Measurements from ENCODE around the gene RNF157. TPM values are rescaled to one million over a fixed set of nuclear protein-coding genes. Genes with fewer than 3 reads are reported as not detected.

Gene RNF157
- total and polyA plus RNA-seq, 2 experiments from 2014 or later: 5.0 to 8.6 TPM

DNA sequence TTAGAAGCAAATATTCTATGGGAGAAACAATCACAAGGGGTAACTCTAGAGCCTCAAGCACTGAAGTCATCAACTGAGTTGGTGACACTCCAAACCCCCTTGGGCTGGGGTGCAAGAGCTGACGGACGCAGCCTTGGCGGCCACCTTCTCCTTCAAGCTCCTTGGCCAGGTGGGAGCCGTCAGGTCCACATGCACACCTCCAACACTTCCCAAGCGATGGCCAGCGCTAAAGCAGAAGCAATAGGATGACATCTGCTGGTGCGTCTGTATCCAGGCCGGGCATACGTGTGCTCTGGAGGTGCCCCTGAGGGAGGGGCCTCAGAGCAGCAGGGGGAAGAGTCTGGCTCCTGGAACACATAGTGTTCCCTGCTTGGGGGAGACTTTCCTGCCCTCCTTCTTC is 87.1 kb downstream of the RNF157 start:
- no peaks in the 10 kb centered on the region for H3K36me3 ChIP-seq (replicated peaks; ENCODE audit: insufficient read depth, low read depth)
- H2AFZ ChIP-seq: no peak overlapping the region
- H3K27me3 ChIP-seq: no peaks in the 10 kb centered on the region
- H3K27ac ChIP-seq: no peak overlapping the region
- H3K4me1 ChIP-seq (ENCODE audit: insufficient read depth): no peaks in the 10 kb centered on the region
- H4K20me1 ChIP-seq (ENCODE audit: insufficient read depth, poor library complexity, severe bottlenecking): no peaks in the 10 kb centered on the region
- TF ChIP-seq EZH2phosphoT487 (IDR thresholded peaks at IDR 0.05; ENCODE audit: low read depth, severe bottlenecking, unreplicated experiment) (no peak), EZH2 (IDR thresholded peaks at IDR 0.05; ENCODE audit: borderline replicate concordance) (no peak)
- TF ChIP-seq, protein P1, sequence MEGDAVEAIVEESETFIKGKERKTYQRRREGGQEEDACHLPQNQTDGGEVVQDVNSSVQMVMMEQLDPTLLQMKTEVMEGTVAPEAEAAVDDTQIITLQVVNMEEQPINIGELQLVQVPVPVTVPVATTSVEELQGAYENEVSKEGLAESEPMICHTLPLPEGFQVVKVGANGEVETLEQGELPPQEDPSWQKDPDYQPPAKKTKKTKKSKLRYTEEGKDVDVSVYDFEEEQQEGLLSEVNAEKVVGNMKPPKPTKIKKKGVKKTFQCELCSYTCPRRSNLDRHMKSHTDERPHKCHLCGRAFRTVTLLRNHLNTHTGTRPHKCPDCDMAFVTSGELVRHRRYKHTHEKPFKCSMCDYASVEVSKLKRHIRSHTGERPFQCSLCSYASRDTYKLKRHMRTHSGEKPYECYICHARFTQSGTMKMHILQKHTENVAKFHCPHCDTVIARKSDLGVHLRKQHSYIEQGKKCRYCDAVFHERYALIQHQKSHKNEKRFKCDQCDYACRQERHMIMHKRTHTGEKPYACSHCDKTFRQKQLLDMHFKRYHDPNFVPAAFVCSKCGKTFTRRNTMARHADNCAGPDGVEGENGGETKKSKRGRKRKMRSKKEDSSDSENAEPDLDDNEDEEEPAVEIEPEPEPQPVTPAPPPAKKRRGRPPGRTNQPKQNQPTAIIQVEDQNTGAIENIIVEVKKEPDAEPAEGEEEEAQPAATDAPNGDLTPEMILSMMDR (IDR thresholded peaks at IDR 0.05; ENCODE audit: poor library complexity): no peak
- H3K9me2 ChIP-seq (replicated peaks; ENCODE audit: insufficient read depth): no peaks in the 10 kb centered on the region
- no peaks in the 10 kb centered on the region for H3K79me2 ChIP-seq
- H3K9me3 ChIP-seq (ENCODE audit: low read depth): no peaks in the 10 kb centered on the region
- WGBS (ENCODE audit: low lambda C conversion rate, missing lambda C conversion rate): 88% methylated on average over 9 of the region's 9 CpGs
- DNase-seq (ENCODE audit: low spot score): no peak
- no peak overlapping the region for H3K4me3 ChIP-seq
- no peak overlapping the region for H3K4me2 ChIP-seq

GRCh38 chr17:76152591-76152990 is 87.7 kb downstream of the RNF157 start:
- Histone ChIP-seq H3K36me3 (replicated peaks; ENCODE audit: insufficient read depth, low read depth) (no peaks in the 10 kb centered on the region), H3K4me3 (no peak overlapping the region), H4K20me1 (ENCODE audit: insufficient read depth, poor library complexity, severe bottlenecking) (no peaks in the 10 kb centered on the region), H3K79me2 (no peaks in the 10 kb centered on the region), H3K27me3 (no peaks in the 10 kb centered on the region), H3K9me3 (ENCODE audit: low read depth) (no peaks in the 10 kb centered on the region), H2AFZ (no peak overlapping the region), H3K4me2 (no peak overlapping the region), H3K9me2 (replicated peaks; ENCODE audit: insufficient read depth) (no peaks in the 10 kb centered on the region), H3K4me1 (ENCODE audit: insufficient read depth) (no peaks in the 10 kb centered on the region), H3K27ac (no peak overlapping the region)
- WGBS (ENCODE audit: low lambda C conversion rate, missing lambda C conversion rate): 86% methylated on average over 7 of the region's 7 CpGs
- no peak for DNase-seq (ENCODE audit: low spot score)
- TF ChIP-seq, protein P1 (IDR thresholded peaks at IDR 0.05; ENCODE audit: poor library complexity): no peak
- TF ChIP-seq EZH2 (IDR thresholded peaks at IDR 0.05; ENCODE audit: borderline replicate concordance) (no peak), EZH2phosphoT487 (IDR thresholded peaks at IDR 0.05; ENCODE audit: low read depth, severe bottlenecking, unreplicated experiment) (no peak)

DNA sequence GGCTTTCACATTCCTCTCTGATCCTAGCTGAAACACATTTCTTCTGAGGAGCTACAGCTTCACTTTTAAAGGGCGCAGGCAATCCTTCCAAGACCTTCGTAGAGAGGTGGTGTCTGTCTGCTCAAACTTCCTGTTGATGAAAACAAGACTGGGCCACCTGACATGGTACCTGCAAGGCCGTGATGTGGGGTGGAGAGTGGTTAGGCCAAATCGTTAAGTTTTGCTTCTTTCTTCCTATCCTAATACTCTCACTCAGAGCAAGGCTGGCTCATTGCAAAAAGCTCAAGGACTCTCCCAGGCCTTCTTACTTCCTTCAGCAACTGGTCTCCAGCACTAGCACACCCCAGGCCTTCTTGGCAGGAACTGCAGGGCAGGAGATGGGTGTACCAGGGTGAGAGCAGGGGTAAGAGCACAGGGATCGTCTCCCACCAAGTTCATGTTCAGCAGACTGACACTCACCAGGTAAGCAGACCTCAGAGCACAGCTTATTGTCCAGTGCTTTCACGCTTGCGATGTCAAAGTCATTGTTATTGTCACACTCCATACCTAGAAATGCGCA is 88.3 kb downstream of the RNF157 start:
- Histone ChIP-seq H3K79me2 (no peaks in the 10 kb centered on the region), H3K4me2 (no peak overlapping the region), H3K9me2 (replicated peaks; ENCODE audit: insufficient read depth) (no peaks in the 10 kb centered on the region), H3K27me3 (no peaks in the 10 kb centered on the region), H4K20me1 (ENCODE audit: insufficient read depth, poor library complexity, severe bottlenecking) (no peaks in the 10 kb centered on the region), H2AFZ (no peak overlapping the region), H3K27ac (no peak overlapping the region), H3K4me1 (ENCODE audit: insufficient read depth) (no peaks in the 10 kb centered on the region), H3K9me3 (ENCODE audit: low read depth) (no peaks in the 10 kb centered on the region), H3K4me3 (no peak overlapping the region), H3K36me3 (replicated peaks; ENCODE audit: insufficient read depth, low read depth) (no peaks in the 10 kb centered on the region)
- DNase-seq (ENCODE audit: low spot score): no peak
- WGBS (ENCODE audit: low lambda C conversion rate, missing lambda C conversion rate): 94% methylated on average over 8 of the region's 8 CpGs
- TF ChIP-seq EZH2phosphoT487 (IDR thresholded peaks at IDR 0.05; ENCODE audit: low read depth, severe bottlenecking, unreplicated experiment): no peak
- TF ChIP-seq EZH2 (IDR thresholded peaks at IDR 0.05; ENCODE audit: borderline replicate concordance): no peak
- TF ChIP-seq, protein P1 (IDR thresholded peaks at IDR 0.05; ENCODE audit: poor library complexity): no peak

Data from hepatocyte (in vitro differentiated cells).